ENCODE measurements around the gene CCDC50. TPM values are rescaled to one million over a fixed set of nuclear protein-coding genes. Genes with fewer than 3 reads are reported as not detected.

CCDC50 gene
- total RNA-seq, 1 donor from 2014 or later = 51.2 TPM

- no peak overlapping the region for H3K9ac ChIP-seq
- no peak overlapping the region for H3K4me3 ChIP-seq
- no peaks in the 10 kb centered on the region for H3K27me3 ChIP-seq
- H3K4me1 ChIP-seq = no peaks in the 10 kb centered on the region
- no peaks in the 10 kb centered on the region for H3F3A ChIP-seq (ENCODE audit: low read depth)
- no peaks in the 10 kb centered on the region for H3K27me3 Mint-ChIP-seq (ENCODE audit: insufficient read depth, low read depth)
- H3K4me2 ChIP-seq = no peak overlapping the region
- H3K4me3 Mint-ChIP-seq = no peak overlapping the region
- no peak overlapping the region for H3K27ac Mint-ChIP-seq
- no peaks in the 10 kb centered on the region for H3K9me3 ChIP-seq (ENCODE audit: low read depth)
- H3K36me3 ChIP-seq = no peaks in the 10 kb centered on the region
- no peaks in the 10 kb centered on the region for H3K9me3 Mint-ChIP-seq
- no peaks in the 10 kb centered on the region for H3K4me1 Mint-ChIP-seq
- TF ChIP-seq, protein P1, sequence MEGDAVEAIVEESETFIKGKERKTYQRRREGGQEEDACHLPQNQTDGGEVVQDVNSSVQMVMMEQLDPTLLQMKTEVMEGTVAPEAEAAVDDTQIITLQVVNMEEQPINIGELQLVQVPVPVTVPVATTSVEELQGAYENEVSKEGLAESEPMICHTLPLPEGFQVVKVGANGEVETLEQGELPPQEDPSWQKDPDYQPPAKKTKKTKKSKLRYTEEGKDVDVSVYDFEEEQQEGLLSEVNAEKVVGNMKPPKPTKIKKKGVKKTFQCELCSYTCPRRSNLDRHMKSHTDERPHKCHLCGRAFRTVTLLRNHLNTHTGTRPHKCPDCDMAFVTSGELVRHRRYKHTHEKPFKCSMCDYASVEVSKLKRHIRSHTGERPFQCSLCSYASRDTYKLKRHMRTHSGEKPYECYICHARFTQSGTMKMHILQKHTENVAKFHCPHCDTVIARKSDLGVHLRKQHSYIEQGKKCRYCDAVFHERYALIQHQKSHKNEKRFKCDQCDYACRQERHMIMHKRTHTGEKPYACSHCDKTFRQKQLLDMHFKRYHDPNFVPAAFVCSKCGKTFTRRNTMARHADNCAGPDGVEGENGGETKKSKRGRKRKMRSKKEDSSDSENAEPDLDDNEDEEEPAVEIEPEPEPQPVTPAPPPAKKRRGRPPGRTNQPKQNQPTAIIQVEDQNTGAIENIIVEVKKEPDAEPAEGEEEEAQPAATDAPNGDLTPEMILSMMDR (IDR thresholded peaks at IDR 0.05) = no peak
- no peak overlapping the region for H3K27ac ChIP-seq
- H2AFZ ChIP-seq (replicated peaks) = no peak overlapping the region
- no peak for DNase-seq (ENCODE audit: low spot score)
- H3K36me3 Mint-ChIP-seq = no peaks in the 10 kb centered on the region
- H3K79me2 ChIP-seq (ENCODE audit: low read depth) = no peaks in the 10 kb centered on the region
- no peaks in the 10 kb centered on the region for H4K20me1 ChIP-seq (ENCODE audit: low read depth)
Observed at GRCh38 chr3:191292243-191293015, 36.8 kb upstream of the CCDC50 start.

DNA sequence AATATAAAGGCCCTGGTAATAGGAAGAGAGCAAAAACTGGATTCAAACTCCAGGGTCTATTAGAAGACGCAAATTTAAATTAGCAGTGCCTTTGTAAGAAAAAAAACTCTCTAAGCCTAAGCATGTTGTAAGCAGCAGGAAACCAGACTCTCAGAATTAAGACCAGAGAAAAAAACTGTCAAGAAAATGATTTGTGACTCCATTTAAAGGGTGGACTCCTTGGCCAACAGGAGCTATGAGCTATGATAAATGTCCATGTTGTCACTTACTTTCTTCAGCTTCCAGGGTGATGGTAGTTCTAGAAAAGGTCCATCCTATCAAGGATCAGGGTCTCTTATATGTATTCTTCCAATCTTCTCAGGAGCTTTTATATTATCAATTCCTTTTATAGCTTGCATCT is 34.9 kb upstream of the CCDC50 start:
- H3K4me3 Mint-ChIP-seq = no peak overlapping the region
- Histone ChIP-seq H3K4me2 (no peak overlapping the region), H2AFZ (replicated peaks) (no peak overlapping the region), H4K20me1 (ENCODE audit: low read depth) (no peaks in the 10 kb centered on the region), H3K36me3 (no peaks in the 10 kb centered on the region), H3K9me3 (ENCODE audit: low read depth) (no peaks in the 10 kb centered on the region), H3K27me3 (no peaks in the 10 kb centered on the region), H3K27ac (no peak overlapping the region), H3K4me3 (no peak overlapping the region), H3K9ac (no peak overlapping the region), H3K4me1 (peaks cover 6% of the 10 kb centered on the region), H3F3A (ENCODE audit: low read depth) (no peaks in the 10 kb centered on the region), H3K79me2 (ENCODE audit: low read depth) (no peaks in the 10 kb centered on the region)
- H3K4me1 Mint-ChIP-seq = no peaks in the 10 kb centered on the region
- H3K9me3 Mint-ChIP-seq = no peaks in the 10 kb centered on the region
- no peaks in the 10 kb centered on the region for H3K36me3 Mint-ChIP-seq
- no peak for DNase-seq (ENCODE audit: low spot score)
- no peaks in the 10 kb centered on the region for H3K27me3 Mint-ChIP-seq (ENCODE audit: insufficient read depth, low read depth)
- TF ChIP-seq, protein P1 (IDR thresholded peaks at IDR 0.05) = no peak
- TF ChIP-seq EZH2 (IDR thresholded peaks at IDR 0.05) = no peak
- TF ChIP-seq EZH2phosphoT487 (IDR thresholded peaks at IDR 0.05) = no peak
- no peak overlapping the region for H3K27ac Mint-ChIP-seq

DNA sequence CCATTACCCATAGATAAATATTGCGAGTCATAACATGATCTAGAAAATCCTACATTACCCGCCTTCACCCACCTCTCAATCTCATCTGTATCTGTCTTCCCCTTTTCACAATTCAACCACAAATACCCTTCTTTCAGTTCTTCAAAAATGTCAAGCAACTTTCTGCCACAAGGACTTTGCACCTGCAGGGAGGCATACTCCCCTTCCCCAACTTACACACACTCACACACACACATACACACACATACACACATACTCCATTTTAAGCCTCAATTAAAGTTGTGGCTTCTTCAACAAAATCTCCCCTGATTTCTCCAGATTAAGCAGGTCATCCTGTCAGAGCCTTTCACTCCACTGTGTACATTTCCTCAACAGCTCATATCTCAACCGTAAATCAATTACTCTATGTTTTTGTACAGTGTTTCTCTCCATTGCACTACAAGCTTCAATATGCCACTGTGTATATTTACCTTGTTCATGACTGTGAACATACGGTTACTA is 33.1 kb upstream of the CCDC50 start:
- Histone ChIP-seq H2AFZ (replicated peaks) (no peak overlapping the region), H4K20me1 (ENCODE audit: low read depth) (no peaks in the 10 kb centered on the region), H3K9ac (no peak overlapping the region), H3K36me3 (no peaks in the 10 kb centered on the region), H3K79me2 (ENCODE audit: low read depth) (no peaks in the 10 kb centered on the region), H3K27ac (no peak overlapping the region), H3K4me1 (peaks cover 6% of the 10 kb centered on the region), H3K27me3 (no peaks in the 10 kb centered on the region), H3K4me2 (no peak overlapping the region), H3K4me3 (no peak overlapping the region), H3F3A (ENCODE audit: low read depth) (no peaks in the 10 kb centered on the region), H3K9me3 (ENCODE audit: low read depth) (no peaks in the 10 kb centered on the region)
- Mint-ChIP-seq H3K27ac (no peak overlapping the region), H3K27me3 (ENCODE audit: insufficient read depth, low read depth) (no peaks in the 10 kb centered on the region), H3K36me3 (no peaks in the 10 kb centered on the region), H3K9me3 (no peaks in the 10 kb centered on the region), H3K4me3 (no peak overlapping the region), H3K4me1 (no peaks in the 10 kb centered on the region)
- DNase-seq (ENCODE audit: low spot score) = no peak
- TF ChIP-seq, protein P1 (IDR thresholded peaks at IDR 0.05) = no peak
- TF ChIP-seq EZH2phosphoT487 (IDR thresholded peaks at IDR 0.05) = no peak
- TF ChIP-seq EZH2 (IDR thresholded peaks at IDR 0.05) = no peak

Measured in neural progenitor cell (in vitro differentiated cells).